Skeletal muscle satellite cell (primary cell): ENCODE results near the gene ZFAND5.

Source experiments
- H3K27me3 ChIP-seq: 2 replicates; pipeline ENCODE4 v1.7.0; 2013; ENCODE audit warnings: low read length; ENCODE audit not compliant: control insufficient read depth, insufficient read depth
- H3K36me3 ChIP-seq: 2 replicates; pipeline ENCODE4 v1.7.0; 2013; ENCODE audit warnings: mild to moderate bottlenecking, control low read depth, low read length; ENCODE audit not compliant: insufficient read depth
- H3K4me1 ChIP-seq: 2 replicates; pipeline ENCODE4 v1.7.0; 2013; ENCODE audit warnings: low read length; ENCODE audit not compliant: control insufficient read depth, insufficient read depth
- H3K4me2 ChIP-seq: 2 replicates; pipeline ENCODE4 v1.7.0; 2013; ENCODE audit warnings: mild to moderate bottlenecking, low read length
- H3K4me3 ChIP-seq: 2 replicates; pipeline ENCODE4 v1.7.0; 2013; ENCODE audit warnings: low read length
- H3K9ac ChIP-seq: 2 replicates; pipeline ENCODE4 v1.7.0; 2013; ENCODE audit warnings: mild to moderate bottlenecking, low read depth, low read length, moderate library complexity
- H3K9me3 ChIP-seq: replicated peaks from 2 replicates; pipeline ENCODE4 v1.7.0; 2013; ENCODE audit warnings: mild to moderate bottlenecking, control low read depth, low read length

Gene ZFAND5

DNA sequence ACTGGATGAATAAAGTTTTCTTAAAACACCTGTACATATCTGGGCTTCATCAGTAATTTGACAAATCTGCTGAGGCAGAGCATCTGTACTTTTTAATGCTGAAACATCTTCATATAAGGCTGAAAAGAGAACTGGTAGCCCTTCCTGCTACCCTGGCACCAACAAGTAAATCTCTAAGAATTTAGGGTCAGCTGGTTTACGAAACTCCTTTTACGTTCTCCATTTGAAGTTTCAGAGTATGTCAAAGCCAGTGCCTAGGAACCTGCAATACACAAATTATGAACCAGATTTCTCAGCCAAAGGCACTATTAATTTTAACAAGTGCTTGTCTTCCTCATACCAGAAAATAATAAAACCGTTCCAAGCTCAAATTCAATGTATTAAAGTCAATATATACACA is 3.8 kb downstream of the ZFAND5 start:
- Histone ChIP-seq H3K4me2 (peak overlapping the region; percentile 92), H3K9ac (peak overlapping the region; percentile 100), H3K4me1 (peaks cover 47% of the 10 kb centered on the region), H3K36me3 (peaks cover 64% of the 10 kb centered on the region), H3K27me3 (no peaks in the 10 kb centered on the region), H3K4me3 (peak overlapping the region; percentile 94), H3K9me3 (no peaks in the 10 kb centered on the region)

DNA sequence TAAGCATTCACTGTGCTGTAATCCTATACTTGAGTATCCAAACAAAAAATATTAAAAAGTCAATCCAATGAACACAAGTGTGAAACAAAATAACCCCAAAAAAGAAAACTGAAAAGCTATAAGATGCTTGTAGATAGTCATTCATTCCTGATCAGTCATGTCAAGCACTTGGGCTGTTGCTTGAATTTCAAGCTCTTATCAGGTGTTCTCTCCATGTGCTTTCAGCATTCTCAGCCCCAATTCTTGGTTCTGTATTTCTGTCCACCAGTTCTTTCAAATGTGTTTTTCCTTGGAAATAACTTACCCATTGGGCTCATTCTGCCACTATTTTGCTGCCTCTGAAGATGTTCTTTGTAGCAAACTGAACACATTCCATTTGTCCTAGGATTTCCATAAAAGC is 4.7 kb downstream of the ZFAND5 start:
- H3K4me3 ChIP-seq, result peak overlapping the region; percentile 27
- peaks cover 41% of the 10 kb centered on the region for H3K4me1 ChIP-seq
- no peaks in the 10 kb centered on the region for H3K27me3 ChIP-seq
- H3K36me3 ChIP-seq, result peaks cover 73% of the 10 kb centered on the region
- H3K9ac ChIP-seq, result peak overlapping the region; percentile 100
- peak overlapping the region; percentile 92 for H3K4me2 ChIP-seq
- no peaks in the 10 kb centered on the region for H3K9me3 ChIP-seq

DNA sequence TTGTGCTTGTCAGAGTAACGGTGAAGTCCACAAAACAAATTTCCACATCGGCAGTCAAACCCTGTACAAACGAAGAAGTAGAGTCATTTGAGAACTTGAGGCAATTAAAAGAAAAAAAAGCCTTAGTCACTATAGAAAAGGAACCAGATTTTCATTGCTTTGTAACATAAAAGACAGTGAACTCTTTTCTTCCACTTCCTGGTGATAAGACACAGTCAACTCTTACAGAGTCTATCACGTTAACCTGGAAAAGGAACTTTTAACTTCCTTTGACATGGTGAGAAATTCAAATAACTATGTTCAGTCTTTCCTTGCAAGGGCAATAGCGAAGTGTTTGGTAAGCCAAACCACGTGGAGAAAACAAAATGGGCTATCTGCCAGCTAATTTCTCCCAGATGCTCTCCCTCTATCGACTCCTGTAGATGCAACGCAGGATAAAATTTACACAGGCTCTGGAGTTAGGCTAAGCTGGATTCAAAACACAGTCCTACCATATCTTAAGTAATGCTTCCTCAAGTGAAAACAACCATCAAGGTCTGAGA is 8.9 kb downstream of the ZFAND5 start:
- Histone ChIP-seq H3K36me3 (peaks cover 85% of the 10 kb centered on the region), H3K4me1 (peaks cover 60% of the 10 kb centered on the region), H3K4me2 (no peak overlapping the region)

DNA sequence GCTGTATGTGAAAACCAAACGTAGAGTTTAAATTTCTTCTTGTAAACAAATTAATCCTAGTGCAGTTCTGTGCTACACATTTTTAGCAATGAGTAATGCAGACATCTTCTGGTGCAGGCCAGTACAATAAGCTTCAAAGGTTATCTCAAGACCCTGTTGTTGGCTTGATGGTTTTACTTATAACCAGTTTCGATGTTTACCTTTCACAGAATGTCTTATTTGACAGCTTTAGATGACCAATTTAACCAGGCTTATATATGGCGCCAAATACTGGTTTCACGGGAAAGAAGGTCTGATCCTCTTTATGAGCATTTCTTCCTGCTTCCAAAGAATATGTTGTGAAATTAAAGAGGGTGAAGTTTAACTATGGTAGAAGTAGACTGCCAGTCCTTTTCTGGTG is 9.9 kb downstream of the ZFAND5 start:
- H3K27me3 ChIP-seq, result no peaks in the 10 kb centered on the region
- no peak overlapping the region for H3K4me2 ChIP-seq
- H3K4me3 ChIP-seq, result no peak overlapping the region
- H3K9ac ChIP-seq, result no peak overlapping the region
- peaks cover 75% of the 10 kb centered on the region for H3K36me3 ChIP-seq
- peaks cover 51% of the 10 kb centered on the region for H3K4me1 ChIP-seq
- no peaks in the 10 kb centered on the region for H3K9me3 ChIP-seq

More for the DNA sequence above, 8.9 kb downstream of the ZFAND5 start:
- H3K27me3 ChIP-seq, result no peaks in the 10 kb centered on the region
- H3K9ac ChIP-seq, result no peak overlapping the region
- H3K9me3 ChIP-seq, result no peaks in the 10 kb centered on the region
- no peak overlapping the region for H3K4me3 ChIP-seq

DNA sequence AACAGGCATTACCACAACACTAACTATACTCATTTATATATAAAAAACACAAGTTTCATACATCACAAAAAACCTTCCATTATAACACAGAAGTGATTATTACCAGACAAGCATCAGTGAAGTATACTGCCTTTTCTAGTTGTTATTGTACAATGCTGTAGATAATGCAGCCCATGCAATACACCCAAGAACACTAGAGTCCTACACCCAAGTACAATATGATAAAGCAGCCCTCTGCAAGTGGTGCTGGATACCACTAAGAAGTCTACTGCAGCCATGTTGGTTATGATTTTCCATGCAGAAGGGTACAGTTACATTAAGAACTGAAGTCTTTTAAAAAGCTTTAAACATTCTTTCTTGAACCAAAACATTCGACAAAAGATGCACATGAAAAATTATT is 10.3 kb downstream of the ZFAND5 start:
- Histone ChIP-seq H3K4me3 (no peak overlapping the region), H3K4me2 (no peak overlapping the region), H3K4me1 (peaks cover 48% of the 10 kb centered on the region), H3K9me3 (no peaks in the 10 kb centered on the region), H3K27me3 (no peaks in the 10 kb centered on the region), H3K9ac (no peak overlapping the region), H3K36me3 (peaks cover 71% of the 10 kb centered on the region)

DNA sequence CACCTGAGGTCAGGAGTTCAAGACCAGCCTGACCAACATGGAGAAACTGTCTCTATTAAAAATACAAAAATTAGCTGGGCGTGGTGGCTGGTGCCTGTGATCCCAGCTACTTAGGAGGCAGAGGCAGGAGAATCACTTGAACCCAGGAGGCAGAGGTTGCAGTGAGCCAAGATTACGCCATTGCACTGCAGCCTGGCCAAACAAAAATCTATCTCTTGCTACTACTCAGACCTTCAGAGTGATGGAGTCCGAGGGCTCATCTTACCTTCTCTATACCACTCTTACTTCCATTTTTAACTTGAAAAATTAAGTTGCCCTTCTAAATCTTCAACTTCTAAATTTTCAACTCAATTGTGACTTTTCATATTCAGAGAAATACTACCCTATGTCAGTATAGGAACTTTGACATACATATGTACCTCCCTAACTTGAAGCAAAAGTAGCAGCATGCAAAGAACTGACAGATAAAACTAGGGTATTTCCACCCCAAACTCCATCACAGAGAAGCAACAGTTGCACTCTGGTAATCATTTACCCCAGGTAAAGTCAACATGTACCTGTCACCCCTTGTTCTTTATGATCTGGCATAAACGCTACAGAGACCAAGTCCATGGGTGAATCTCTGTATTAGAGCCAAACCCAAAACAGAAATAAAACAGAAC is 11.4 kb downstream of the ZFAND5 start:
- Histone ChIP-seq H3K4me2 (no peak overlapping the region), H3K4me1 (peaks cover 36% of the 10 kb centered on the region), H3K36me3 (peaks cover 60% of the 10 kb centered on the region), H3K9ac (no peak overlapping the region), H3K9me3 (no peaks in the 10 kb centered on the region), H3K4me3 (no peak overlapping the region), H3K27me3 (no peaks in the 10 kb centered on the region)

DNA sequence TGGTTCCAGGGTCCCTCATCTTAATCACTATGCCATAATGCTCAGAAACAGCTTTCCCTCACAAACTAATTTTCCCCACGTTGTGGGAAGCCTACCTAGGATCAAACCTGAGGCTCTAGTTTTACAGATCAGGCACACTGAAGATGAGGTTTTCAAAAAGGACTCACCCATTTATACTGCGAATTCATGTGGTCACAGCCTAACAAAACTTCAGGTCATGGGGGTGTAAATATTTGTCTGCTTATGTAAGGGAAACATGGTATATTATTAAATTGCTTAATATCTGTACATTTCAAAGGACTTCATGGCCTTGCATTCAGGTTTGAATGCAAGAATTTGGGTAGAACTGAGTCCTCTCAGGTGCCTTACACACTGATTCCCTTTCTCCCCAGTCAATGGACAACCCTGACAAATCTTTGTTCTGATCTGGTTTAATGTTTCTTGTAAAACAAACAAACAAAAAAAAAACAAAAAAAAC is 12.1 kb downstream of the ZFAND5 start:
- Histone ChIP-seq H3K9ac (no peak overlapping the region), H3K4me2 (no peak overlapping the region), H3K27me3 (no peaks in the 10 kb centered on the region), H3K9me3 (no peaks in the 10 kb centered on the region), H3K4me1 (peaks cover 30% of the 10 kb centered on the region), H3K4me3 (no peak overlapping the region), H3K36me3 (peaks cover 53% of the 10 kb centered on the region)

DNA sequence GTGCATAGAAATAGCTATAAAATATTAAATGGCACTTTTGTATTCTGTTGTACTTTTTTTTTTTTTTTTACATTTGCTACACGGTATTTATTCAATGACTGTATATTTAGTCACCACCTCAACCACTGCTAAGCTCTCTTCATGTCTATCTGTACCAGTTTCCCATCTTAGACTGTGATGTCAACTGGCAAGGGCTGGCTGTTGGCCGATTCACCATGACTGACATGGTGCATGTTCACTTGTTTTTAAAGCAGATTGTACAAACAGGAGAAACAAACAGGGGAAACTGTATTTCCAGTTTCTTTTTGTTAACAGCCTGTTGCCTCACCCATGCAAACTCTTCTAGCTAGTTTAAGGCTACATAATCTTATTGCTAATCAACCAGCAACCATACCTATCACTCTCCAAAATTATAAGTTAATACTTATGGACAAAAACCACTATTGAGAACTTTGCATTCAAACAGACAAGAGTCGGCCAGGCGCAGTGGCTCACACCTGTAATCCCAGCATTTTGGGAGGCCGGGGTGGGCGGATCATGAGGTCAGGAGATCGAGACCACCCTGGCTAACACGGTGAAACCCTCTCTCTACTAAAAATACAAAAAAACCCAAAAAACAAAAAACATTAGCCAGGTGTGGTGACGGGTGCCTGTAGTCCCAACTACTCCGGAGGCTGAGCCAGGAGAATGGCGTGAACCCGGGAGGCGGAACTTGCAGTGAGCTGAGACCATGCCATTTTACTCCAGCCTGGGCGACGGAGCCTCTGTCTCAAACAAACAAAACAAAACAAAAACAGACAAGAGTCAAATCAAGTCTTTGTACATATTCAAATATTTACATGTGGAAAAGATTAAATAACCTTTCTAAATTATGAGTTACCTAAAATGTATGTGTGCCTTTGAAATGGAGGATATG is 13.2 kb downstream of the ZFAND5 start:
- H3K4me2 ChIP-seq, result peak overlapping the region; percentile 46
- H3K9ac ChIP-seq, result no peak overlapping the region
- H3K36me3 ChIP-seq, result peaks cover 42% of the 10 kb centered on the region
- no peaks in the 10 kb centered on the region for H3K27me3 ChIP-seq
- H3K4me3 ChIP-seq, result no peak overlapping the region
- H3K9me3 ChIP-seq, result no peaks in the 10 kb centered on the region
- H3K4me1 ChIP-seq, result peaks cover 24% of the 10 kb centered on the region

DNA sequence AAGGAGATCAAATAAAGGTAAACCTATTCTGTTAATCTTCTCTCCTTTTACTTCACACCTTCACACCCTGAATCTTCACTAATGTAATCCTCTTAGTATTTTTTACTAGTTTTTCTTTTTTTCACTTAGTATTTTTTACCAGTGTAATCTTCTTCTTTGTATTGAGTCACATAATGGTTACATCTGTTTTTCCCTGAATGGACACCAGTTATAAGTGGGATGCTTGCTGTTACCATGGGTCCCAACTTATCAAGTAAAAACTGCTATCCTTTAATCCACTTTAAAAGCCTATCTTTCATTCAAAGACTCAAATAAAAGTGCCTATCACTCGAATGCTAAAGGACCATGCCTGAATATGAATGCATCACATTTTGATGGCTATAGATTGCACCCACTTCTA is 15.1 kb downstream of the ZFAND5 start:
- Histone ChIP-seq H3K4me1 (peaks cover 23% of the 10 kb centered on the region), H3K27me3 (no peaks in the 10 kb centered on the region), H3K36me3 (peaks cover 24% of the 10 kb centered on the region), H3K9me3 (no peaks in the 10 kb centered on the region), H3K4me2 (no peak overlapping the region), H3K9ac (no peak overlapping the region), H3K4me3 (no peak overlapping the region)

DNA sequence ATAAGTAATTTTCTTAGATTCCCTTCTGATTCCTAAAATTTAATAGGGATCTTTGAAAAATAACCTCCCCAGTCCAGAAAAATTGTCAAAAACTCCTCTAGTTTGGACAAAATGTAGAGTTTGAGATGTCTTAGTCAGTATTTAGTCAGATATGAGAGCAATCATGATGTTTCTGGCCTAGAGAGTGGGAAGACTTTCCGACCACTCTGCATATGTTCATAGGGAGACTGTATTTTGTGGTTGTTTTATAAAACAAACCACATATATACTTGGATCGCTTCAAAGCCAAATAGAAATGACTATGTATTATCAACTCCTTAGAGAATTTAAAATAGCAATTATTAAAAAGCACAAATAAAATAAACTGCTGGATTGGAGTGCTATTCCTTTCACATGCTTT is 15.8 kb downstream of the ZFAND5 start:
- no peak overlapping the region for H3K9ac ChIP-seq
- H3K9me3 ChIP-seq, result no peaks in the 10 kb centered on the region
- no peaks in the 10 kb centered on the region for H3K27me3 ChIP-seq
- H3K4me1 ChIP-seq, result peaks cover 23% of the 10 kb centered on the region
- H3K4me3 ChIP-seq, result no peak overlapping the region
- peaks cover 17% of the 10 kb centered on the region for H3K36me3 ChIP-seq
- no peak overlapping the region for H3K4me2 ChIP-seq

DNA sequence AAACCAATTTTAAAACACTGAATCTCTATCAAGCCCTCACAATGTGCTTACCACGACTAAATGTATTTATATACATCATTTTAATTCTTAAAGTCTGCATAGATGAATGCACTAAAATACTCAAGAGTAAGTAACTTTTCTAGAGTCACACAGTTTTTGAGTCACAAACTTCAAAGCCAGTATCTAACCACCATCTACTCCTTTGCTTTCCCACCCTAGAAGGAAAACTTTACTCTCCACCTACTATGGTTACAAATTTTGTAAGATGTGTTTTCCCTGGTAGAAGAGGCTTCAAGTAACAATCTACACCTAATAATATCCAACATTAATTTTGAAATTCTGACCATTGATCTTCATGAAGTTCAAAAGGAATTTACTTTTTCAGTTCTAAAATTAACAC is 18.7 kb downstream of the ZFAND5 start:
- Histone ChIP-seq H3K9me3 (no peaks in the 10 kb centered on the region), H3K4me1 (peaks cover 4% of the 10 kb centered on the region), H3K4me2 (no peak overlapping the region), H3K9ac (no peak overlapping the region), H3K27me3 (no peaks in the 10 kb centered on the region), H3K4me3 (no peak overlapping the region), H3K36me3 (no peaks in the 10 kb centered on the region)
